Endometrium (tissue), 2 donors: ENCODE measurements around the gene CEP128.
A peak's percentile ranks its signal among the peaks of the same experiment; 100 is the strongest.

Source experiments
- FAIRE-seq: peaks from 2 replicates; lab custom pipeline; 2012; peaks lifted over from hg19 to GRCh38; lab: Jason Lieb, UNC
- donor health status: control.
- donor health status: control.

CEP128 gene

DNA sequence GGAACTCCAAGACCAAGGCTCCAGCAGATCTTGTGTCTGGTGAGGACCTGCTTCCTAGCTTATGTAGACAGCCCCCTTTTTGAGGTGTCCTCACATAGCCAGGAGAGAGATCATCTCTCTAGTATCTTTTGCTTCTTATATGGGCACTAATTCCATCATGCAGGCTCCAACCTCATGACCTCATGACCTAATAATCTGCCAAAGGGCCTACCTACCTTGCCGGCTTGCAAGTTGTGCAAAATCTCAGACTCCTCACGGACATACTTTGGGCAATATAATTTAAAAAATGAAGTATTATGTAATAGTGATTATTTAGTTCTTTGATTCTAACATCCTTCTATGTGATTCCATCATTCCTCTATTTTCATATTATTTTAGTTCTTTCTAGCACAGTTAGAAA, 397.2 kb downstream of the CEP128 start:
- FAIRE-seq = no peak

DNA sequence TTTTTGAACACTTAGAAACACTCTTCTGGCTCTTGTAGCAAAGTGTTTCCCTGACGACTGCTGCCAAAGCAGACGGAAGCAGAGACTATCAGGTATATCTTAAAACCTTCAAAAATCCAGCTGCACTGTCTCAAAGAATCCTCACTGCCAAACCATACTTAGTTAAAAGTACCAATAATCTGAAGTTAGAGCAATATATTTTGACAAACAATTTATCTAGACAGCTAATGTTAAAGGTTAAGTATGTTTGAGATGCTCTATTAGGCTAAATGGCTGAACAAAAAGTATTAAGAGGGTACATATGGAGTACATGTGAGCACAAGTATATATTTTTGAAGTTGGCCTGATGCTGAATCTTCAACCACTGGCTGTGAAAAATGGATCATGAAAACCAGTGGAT, 398.3 kb downstream of the CEP128 start:
- FAIRE-seq = no peak

DNA sequence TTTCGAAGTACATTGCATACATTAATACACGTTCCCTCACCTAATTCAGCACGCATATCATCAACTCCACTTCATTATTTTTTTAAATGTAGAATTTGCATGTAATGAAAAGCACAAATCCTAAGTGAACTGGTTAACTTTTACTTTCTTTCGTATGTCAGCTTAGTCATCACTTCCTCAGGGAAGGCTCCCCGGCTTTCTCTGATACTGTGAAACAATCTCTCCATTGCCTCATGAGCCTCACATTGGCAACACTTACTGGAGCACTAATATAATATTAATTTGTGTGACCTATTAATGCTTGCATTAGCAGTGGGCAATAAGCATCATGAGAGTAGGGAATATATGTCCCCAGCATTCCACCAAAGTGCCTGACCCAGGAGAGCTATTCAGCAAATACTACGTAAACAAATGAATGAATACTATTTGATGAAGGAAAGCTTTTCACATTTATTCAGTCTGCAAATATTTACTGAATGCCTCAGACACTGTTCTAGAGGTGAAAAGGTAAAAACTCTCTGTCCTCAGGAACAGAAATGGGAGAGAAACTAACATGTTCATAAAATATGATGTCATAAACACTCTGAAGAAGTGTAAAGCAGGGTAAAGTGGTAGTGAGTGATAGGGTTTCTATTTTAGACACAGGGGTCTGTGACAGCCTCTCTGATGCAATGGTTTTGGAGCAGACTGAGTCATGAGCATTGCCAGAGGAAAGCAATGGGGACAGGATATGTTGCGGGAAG, 402.7 kb downstream of the CEP128 start:
- no peak for FAIRE-seq

DNA sequence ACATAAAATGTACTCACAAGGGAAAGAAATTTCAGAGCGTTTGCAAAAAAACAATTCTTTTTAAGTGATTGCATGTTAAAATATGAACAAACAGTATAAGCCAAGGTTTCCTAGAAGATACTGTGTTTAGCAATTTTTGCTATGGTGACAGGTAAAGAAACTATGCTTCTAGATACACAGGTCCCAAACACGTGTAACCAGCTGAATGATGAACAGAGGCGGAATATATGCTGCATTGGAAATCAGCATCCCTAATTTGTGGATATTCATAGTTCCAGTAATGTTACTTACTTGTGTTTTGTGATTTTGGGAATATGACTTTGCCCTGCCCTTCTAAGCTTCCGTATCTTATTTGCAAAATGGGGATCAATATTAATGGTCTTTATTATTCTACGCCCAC, 403.9 kb downstream of the CEP128 start:
- FAIRE-seq = no peak

DNA sequence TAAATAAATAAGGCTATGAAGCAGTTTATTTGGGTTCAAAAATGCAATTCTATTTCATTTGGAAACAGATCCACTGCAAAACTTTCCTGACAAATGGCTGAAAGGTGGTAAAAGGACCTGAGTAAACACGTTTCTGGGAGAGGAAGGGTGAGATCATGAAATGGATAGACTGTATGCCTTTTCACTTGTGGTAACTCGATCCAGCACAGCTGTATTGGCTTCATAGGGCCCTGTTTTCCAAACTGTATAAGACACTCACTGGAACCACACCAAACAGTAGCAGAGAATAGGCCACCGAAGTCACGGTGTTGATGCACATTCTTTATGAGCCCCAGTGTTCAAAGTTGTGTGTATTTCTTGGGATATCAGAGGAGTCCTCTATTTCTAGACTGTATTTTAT, 405.1 kb downstream of the CEP128 start:
- no peak for FAIRE-seq

DNA sequence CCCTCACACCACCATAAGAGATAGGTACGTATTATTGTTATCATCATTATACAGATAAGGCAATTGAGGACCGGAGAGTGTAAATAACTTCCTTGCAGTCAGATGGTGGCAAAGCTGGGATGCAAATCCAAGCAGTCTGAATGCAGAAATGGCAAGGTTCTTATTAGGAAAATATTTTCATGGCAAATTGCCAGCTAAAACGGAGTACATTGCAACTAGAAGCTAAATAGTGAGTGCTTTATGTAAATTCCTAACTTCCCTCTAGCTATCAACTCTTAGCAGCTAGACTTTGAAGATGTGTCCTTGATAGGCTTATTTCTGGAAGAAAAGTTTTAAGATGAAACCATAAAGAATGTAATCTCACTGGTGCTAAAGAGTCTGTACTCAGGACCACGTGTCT, 406.4 kb downstream of the CEP128 start:
- FAIRE-seq = no peak

DNA sequence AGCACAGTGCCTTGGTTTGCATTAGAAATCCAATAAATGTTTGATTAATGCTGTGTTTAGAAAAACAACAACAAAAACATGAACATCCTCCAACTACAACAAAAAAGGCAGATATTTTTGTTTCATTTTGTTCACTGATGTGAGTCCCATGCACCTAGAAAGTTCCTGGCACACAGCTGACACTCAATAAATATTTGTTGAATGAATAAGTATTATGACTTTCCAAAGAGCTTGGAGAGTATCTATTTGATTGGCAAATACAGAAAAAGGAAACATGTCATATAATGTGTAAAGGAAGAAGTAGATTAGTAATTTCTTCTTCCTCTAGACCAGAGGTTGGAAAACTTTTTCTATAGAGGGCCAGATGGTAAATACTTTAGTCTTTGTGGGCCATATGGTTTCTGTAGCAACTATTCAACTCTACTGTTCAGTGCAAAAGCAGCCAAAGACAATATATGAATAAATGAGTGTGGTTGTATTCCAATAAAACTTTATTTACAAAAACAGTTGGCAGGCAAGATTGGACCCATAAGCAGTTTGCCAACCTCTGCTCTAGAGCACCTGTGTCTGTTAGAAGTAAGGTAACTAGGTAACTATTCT, 417.9 kb downstream of the CEP128 start:
- FAIRE-seq = peak; percentile 95

DNA sequence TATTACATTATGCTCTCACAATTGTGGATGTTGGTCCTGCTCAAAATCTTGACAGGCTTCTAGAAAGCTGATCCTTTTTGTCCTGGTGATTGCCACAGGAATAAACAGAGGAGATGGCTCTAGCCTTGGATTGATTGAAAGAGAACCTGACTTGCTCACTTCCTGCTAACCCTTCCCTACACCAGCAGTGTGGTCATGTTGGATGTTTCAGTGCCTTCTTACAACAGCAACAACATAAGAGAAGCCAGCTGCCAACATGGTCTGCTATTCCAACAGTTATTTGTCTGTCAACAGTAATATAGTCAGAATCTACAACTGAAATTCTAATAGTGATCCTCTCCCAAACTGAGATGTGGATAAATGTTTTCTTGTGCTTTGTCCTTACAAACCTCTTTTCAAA, 418.6 kb downstream of the CEP128 start:
- no peak for FAIRE-seq

DNA sequence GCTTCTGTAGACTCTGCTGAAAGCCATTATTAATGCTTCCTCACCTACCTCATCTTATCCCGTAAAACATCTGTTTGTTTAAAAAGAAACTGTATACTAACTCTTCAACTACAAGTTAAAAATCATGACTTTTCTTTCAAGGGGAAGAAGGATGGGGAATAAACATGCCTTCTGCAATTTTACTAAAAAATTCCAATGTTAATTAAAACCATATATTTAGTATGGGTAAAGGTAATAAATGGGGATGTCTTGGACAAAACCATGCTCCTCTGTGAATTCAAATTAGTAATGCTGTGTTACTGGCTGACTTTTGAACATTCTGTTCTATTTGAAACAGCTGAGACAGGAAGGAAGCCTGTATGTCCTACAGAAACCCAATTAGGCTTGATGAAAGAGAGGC, 419.1 kb downstream of the CEP128 start:
- FAIRE-seq = no peak

DNA sequence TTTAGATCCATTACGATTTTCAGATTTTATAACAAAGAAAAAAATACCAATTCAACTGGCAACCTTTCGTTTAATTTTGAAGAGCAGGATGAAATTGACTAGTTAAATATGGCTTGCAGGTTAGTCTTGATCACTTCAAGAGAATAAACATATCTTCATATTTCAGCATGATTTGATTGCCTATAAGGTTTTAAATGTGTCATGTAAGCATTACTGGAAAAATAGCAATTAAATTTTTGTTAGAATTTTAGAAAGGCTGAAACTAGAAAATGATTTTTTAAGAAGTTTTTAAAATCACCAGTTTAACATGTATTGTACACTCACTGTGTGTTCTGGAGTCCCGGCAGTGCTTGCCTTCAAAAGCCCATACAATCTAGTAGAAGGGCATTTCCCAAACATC, 420.1 kb downstream of the CEP128 start:
- FAIRE-seq = no peak

DNA sequence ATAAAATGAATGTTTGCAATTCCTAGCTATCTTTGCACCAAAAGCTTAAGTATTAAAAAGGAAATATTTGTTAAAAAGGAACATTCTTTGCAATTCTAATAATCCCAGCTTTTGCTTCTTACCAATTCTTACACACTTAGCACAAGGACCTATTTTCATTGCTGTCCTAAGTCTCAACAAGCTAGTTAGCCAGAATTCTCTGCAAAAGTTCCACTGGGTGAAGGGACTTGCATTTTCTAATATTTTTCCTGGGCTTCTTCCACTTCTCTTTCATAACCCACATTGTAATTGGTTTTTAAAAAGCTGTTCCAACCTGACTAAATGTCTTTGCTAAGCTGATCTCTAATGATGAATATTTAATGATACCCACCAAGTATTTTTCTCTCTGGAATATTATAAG, 422.5 kb downstream of the CEP128 start:
- no peak for FAIRE-seq

DNA sequence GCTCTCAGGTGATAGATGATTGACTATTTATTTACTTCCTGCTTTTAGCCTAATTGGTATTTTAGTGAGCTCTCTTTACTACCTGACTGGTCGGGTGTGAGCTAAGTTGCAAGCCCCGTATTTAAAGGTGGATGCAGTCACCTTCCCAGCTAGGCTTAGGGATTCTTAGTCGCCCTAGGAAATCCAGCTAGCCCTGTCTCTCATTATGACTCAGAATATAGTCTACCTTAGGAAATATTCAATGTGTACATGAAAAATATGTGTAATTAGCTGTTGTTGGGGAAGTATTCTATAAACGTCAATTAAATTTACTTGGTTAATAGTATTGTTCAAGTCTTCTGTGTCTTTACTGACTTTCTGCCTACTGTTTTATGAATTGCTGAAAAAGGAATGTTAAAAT, 423.4 kb downstream of the CEP128 start:
- FAIRE-seq = no peak

DNA sequence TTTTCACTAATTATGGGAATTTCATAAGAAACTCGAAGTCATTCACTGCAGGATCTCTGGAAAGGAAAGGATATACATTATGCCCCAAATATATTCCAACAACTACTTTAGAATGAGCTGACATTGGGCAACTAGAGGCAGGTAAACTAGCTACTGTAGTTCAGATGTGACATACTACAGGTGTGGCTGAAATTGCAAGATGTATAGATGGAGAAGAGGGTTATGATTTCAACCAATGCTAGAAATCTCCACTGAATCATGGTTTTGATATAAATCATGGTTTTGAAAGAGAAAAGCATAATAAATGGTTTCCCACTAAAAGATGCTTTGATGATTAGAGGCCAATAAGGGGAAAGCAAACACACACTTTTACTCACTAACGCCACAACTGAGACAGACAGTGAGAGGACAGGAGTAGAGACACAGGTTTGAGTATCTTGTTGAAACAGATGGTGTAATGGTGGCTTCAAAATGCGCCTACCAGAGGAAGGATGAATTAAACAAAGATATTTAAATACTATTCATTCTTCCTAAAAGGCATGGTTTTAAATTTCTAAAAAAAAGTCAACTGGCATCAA, 434.2 kb downstream of the CEP128 start:
- FAIRE-seq = no peak

DNA sequence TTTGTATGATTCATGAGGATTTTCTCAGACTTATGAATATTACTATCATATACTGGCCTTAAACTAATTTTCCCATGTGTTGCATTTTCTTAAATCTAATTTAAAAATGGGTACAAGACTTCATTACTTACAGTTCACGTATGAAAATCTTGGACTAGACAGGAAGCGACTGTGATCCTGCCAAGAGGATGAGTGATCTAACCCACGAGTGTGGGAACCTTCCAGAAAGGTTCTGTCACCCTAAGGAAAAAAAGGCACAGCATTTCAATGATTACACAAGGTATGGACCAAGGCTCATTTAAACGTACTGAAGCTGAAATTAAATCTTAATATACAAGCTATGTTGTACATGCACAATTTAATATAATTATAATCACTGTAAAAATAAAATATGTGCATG, 436.8 kb downstream of the CEP128 start:
- no peak for FAIRE-seq

DNA sequence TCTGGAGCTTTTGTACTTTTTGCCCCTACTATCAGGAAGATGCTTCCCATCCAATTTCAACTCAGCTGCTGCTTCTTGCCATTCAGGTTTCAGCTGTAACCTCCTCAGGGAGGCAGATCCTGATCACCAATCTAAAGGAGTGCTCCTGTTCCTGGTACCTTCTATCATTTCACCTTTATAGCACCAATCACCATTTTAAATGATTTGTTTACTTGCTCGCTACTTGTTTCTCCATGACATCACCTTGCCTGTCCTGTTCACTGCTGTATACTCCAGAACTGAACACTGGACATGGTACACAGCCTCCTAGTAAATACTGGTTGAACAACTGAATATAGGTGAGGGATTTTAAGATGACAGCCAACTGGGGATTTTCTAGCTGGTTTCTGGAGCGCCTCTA, 443.0 kb downstream of the CEP128 start:
- FAIRE-seq = no peak

DNA sequence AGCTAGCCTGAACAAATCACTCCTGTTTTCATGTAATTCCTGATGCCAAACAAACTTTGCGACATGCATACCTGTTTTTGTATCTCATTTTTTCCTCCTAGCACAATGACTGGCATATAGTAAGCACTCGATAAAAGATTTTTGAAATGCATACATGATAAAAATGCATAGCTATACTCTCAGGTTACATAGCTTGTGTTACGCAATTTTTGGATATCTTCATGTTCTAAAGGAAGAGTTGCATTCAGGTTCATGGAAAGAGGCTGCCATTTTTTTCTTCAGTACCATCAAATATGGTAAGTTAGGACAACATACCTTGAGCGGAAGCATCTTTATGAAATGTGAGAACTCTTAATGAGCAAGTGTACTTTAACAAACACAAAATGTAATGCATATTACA, 445.4 kb downstream of the CEP128 start:
- FAIRE-seq = no peak

DNA sequence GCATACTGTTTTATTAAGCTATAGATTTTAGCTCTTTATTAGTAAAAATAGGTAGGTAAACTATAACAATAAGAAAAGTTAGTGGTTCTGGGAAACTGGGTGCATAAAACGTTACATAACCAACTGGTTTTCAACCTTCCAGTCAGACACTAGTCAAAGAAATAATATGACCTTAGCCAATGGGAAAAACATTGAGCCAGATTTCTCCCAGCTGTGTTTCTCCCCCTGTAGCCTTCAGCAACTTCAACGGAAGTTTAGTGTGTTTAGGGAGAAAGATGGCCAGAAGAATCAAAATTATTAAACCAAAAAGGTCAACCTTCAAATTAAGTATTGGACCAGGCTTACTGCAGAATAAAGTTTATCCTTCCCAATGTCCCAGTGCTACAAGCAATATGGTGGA, 446.8 kb downstream of the CEP128 start:
- no peak for FAIRE-seq

DNA sequence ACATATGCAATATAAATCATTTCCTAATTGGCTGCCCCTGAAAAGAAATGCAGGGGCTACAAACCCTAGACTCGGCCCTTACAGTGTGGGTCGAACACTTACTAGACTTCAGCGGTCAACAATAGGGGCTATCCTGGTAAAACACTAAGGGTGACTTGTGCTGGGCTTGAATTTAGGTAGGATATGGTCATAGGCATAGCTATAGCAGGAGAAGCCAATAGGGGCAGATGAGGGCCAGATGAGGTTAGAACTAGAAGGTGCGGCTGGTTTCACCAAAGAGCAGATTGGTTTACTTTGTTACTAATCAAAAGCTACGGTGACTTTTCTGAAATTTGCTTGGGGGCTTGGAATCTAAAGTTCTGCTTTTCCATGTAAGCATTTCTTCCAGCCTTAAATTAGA, 447.9 kb downstream of the CEP128 start:
- no peak for FAIRE-seq

DNA sequence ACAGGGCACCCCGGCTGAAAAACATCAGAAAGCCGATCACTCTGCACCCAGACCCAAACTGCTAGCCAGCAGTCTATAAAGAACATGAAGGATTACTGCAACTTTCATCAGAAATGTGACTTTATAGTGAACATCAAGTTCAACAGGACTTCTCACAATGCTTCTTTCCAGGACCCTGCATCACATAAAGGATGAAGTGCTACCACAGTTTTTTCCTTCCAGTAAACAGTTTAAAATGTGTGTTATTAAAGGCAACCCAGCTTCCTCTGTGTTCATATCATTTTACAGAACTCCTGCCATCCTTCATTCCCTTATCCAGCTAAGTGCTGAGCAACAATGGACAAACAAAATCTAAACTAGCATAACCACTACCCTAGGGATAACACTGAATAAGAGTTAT, 449.9 kb downstream of the CEP128 start:
- no peak for FAIRE-seq

DNA sequence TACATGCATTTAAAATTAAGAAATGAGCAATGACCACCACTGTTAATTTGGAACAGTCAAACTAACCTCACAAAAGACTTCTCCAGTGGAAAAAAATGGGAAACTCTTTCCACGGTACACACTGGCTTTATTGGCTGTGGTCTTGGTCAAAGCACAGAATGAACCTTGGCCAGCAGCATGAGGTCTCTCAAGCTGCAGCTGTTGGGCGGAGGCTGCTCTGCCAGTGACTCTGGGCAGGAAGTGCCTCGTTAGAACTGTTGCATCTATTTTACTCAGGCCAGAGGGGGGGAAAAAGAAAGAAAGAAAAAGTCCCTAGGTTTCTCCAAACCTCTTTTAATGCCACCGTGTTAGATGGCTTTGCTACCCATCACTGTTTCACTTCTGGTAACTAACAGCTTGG, 450.4 kb downstream of the CEP128 start:
- FAIRE-seq = no peak

DNA sequence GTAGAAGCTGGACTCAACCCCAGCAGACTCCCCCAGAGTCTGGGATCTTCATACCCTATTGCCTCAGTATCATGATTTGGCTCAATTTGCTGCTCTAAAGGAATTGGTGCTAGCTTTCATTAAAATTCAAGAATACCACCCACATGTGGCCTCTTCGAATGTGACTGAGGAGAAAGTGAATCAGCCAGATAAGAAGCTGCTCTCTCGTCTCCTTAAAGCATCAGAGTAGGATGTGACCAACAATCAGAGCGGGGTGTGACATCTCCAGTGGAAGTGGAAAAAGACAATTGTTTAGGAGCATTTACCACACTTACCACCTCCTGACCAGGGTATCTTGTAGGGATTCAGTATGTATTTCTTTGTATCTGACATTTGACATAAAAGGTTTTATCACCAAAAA, 452.0 kb downstream of the CEP128 start:
- FAIRE-seq = no peak

DNA sequence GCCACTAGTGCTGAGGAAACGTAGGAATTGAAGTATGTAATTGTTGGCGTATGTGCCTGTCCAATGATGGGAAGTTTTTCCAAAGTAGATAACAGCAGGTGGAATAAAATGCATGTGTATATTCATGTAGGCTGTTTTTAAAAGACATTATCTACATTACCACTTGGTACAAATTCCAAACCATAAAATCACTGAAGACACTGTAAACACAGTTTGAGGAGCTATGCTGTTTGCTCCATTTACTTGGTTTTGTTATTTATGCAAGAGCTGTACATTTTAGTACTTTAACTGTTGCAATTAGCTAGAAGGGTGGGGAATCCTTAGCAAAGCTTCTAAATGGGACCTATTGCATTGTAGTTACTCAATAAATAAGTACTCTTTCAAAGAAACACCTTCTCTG, 455.8 kb downstream of the CEP128 start:
- no peak for FAIRE-seq

DNA sequence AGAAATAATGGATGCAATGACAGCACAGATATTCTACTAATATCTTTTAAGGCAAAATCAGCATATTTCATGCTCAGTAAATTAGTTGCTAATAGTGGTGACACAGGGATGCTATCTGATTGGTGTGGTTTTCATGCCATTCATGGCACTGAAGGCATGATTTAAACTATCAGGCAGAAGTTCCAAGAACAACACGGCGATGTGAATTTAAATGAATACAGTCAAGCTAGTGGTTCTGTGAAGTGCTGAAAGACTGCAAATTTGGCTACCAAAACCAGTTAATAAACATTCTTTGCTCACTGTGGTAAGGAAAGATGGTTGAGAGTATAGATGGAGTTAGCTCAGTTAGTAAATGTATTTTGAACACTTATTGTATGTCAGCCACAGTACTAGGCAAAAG, 458.2 kb downstream of the CEP128 start:
- FAIRE-seq = no peak
